Upper lobe of right lung (tissue), 1 donor: ENCODE measurements around the gene SLC6A13. TPM values are rescaled to one million over a fixed set of nuclear protein-coding genes. Genes with fewer than 3 reads are reported as not detected.
"Not testable (repeated sequence)": the region's sequence is repeated elsewhere in the genome, so short reads cannot be mapped to it uniquely, and the experiment has no call there.

Source experiments
- ATAC-seq: fragments of 200-7000 bp; cut with Tn5 transposase; one replicate; pipeline ENCODE4 v1.9.1; 2020; ENCODE audit warnings: mild to moderate bottlenecking, moderate library complexity
- DNase-seq: peaks from one replicate; pipeline ENCODE4 v3.0.0-alpha.2; 2020
- H3K27ac ChIP-seq: fragments of 200-600 bp; one replicate; pipeline ENCODE4 v1.8.0; 2022
- H3K27me3 ChIP-seq: fragments of 200-600 bp; one replicate; pipeline ENCODE4 v1.8.0; 2022; ENCODE audit warnings: mild to moderate bottlenecking
- H3K36me3 ChIP-seq: fragments of 200-600 bp; one replicate; pipeline ENCODE4 v1.8.0; 2022
- H3K4me1 ChIP-seq: fragments of 200-600 bp; one replicate; pipeline ENCODE4 v1.8.0; 2022
- H3K4me3 ChIP-seq: fragments of 200-600 bp; one replicate; pipeline ENCODE4 v1.8.0; 2022; ENCODE audit warnings: mild to moderate bottlenecking
- H3K9me3 ChIP-seq: fragments of 200-600 bp; one replicate; pipeline ENCODE4 v1.8.0; 2022
- intact Hi-C: fragments of 100-400 bp; cut with DNase I; formaldehyde crosslinking; loops from one replicate; pipeline ENCODE4 v1.11.0; 2022
- total RNA-seq: library from RNA; stranded (reverse); fragmentation: NEBNext Ultra II Directional; extraction: Animal tissue kit (Norgen Biotek cat#: 25700); gene quantifications from one replicate; pipeline ENCODE4 v1.2.1, GENCODE V29; 2021
- TF ChIP-seq, protein P1 (sequence below): fragments of 200-600 bp; IDR thresholded peaks from one replicate; pipeline ENCODE4 v1.8.0; 2022; ENCODE audit warnings: antibody characterized with exemption
- donor health status: DM: no; HTN: yes; CAD: no; lungs with severe emphysema.

The SLC6A13 gene
- total RNA-seq, 1 donor from 2014 or later = 3.9 TPM

DNA sequence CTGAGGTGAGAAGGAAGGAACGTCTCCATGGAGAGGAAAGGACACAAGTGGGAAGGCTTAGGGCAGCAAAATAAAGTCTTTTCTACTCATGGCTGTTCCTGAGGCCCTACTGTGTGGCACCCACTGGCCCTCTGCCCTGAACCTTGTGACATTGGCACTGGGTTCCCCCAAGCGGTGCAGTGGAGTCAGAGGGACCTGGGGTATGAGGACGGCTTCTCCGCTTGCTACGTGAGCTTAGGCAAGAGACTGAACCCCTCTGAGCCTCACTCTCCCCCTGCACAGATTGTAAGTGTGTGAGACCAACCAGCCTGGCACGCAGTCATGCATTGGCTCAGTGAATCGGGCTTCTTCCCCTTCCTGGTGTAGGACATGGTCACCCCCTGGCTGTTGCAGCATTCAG, 68.4 kb downstream of the SLC6A13 start:
- TF ChIP-seq, protein P1, sequence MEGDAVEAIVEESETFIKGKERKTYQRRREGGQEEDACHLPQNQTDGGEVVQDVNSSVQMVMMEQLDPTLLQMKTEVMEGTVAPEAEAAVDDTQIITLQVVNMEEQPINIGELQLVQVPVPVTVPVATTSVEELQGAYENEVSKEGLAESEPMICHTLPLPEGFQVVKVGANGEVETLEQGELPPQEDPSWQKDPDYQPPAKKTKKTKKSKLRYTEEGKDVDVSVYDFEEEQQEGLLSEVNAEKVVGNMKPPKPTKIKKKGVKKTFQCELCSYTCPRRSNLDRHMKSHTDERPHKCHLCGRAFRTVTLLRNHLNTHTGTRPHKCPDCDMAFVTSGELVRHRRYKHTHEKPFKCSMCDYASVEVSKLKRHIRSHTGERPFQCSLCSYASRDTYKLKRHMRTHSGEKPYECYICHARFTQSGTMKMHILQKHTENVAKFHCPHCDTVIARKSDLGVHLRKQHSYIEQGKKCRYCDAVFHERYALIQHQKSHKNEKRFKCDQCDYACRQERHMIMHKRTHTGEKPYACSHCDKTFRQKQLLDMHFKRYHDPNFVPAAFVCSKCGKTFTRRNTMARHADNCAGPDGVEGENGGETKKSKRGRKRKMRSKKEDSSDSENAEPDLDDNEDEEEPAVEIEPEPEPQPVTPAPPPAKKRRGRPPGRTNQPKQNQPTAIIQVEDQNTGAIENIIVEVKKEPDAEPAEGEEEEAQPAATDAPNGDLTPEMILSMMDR = no peak

DNA sequence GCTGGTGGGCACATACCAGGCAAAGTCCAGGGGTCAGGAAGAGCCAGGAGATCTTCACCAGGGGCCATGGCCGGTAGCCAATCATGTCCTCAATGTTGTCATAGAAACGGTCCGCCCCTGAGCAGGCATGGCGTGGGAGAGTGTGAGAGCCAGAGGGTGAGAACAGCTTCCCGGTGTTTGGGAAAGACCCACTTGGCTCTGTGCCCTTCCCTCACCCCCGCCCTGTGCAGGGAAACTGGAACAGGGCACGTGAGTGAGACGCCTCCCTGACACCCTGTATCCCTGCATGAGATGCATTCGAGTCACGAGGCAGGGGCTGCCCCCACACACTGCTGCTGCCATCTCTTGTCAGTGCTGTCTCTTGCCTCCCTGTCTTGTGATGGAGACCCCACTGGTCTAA, 69.4 kb downstream of the SLC6A13 start:
- ATAC-seq = no peak
- DNase-seq = no peak
- intact Hi-C loops = no loop called here
- Histone ChIP-seq H3K4me1 (peaks cover 5% of the 10 kb centered on the region), H3K27ac (no peak overlapping the region), H3K27me3 (peaks cover 12% of the 10 kb centered on the region), H3K4me3 (no peak overlapping the region), H3K9me3 (no peaks in the 10 kb centered on the region), H3K36me3 (no peaks in the 10 kb centered on the region)
- TF ChIP-seq, protein P1 = no peak

More for the DNA sequence above, 68.4 kb downstream of the SLC6A13 start:
- peaks cover 3% of the 10 kb centered on the region for H3K4me1 ChIP-seq
- no peaks in the 10 kb centered on the region for H3K36me3 ChIP-seq
- H3K27ac ChIP-seq = no peak overlapping the region
- intact Hi-C loops = no loop called here
- ATAC-seq = no peak
- no peak overlapping the region for H3K4me3 ChIP-seq
- no peak for DNase-seq
- H3K27me3 ChIP-seq = peaks cover 12% of the 10 kb centered on the region
- no peaks in the 10 kb centered on the region for H3K9me3 ChIP-seq

DNA sequence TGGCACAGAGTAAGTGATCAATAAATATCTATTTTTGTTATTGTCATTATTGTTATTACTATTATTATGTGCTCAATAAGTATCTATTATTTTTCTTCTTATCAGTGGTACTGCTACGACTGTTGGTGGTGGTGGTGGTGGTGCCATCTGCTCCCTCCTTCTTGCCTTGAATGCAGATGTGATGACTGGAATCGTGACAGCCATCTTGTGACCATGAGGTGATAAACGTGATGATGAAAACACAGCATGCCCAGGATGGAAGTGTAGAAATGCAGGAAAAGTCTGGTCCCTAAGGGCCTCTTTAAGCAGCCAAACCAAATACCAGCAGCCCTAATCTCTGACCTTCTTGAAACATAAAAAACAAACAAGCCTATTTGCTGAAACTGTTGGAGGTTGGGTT, 71.1 kb downstream of the SLC6A13 start:
- intact Hi-C loops = no loop called here
- no peak for DNase-seq
- Histone ChIP-seq H3K36me3 (no peaks in the 10 kb centered on the region), H3K27me3 (peaks cover 12% of the 10 kb centered on the region), H3K27ac (no peak overlapping the region), H3K4me3 (no peak overlapping the region), H3K4me1 (peaks cover 5% of the 10 kb centered on the region), H3K9me3 (no peaks in the 10 kb centered on the region)
- ATAC-seq = no peak
- TF ChIP-seq, protein P1 = no peak

DNA sequence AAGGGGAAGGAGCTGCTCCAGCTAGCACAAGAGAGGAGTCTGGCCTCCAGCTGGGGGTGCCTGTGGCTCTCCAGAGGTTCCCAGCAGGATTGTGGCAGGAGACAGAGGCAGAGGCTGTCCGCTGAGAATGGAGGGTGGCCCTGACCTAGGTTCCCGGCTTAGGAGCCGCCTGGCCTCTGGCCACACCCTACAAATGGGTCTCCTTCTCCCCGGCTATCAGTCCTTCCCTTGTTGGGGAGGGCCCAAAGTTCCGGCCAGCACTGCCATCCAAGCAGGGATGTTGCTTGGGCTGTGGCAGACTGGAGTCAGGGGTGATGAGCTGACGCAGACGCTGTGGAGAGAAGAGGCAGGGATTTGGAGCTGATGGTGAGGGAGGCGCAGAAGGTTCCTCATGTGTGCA, 71.8 kb downstream of the SLC6A13 start:
- Histone ChIP-seq H3K9me3 (no peaks in the 10 kb centered on the region), H3K4me1 (peaks cover 5% of the 10 kb centered on the region), H3K4me3 (no peak overlapping the region), H3K27ac (no peak overlapping the region), H3K36me3 (no peaks in the 10 kb centered on the region), H3K27me3 (peaks cover 12% of the 10 kb centered on the region)
- no peak for DNase-seq
- ATAC-seq = no peak
- TF ChIP-seq, protein P1 = no peak
- intact Hi-C loops = no loop called here

DNA sequence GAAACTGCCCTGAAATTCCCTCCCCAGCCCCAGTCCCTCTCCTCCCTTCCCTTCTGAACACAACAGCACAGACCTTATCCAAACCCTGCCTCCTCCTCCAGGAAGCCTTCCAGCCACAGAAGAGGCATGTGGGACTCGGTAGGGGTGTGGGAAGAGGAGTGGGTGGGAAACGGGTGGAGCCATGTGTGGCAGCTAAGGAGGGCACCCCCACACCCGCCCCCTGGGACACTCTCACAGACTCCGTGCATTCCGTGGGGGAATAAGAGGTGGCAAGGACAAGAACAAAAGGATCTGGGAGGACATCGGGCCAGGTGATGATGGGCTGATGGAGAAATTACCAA, 73.0 kb downstream of the SLC6A13 start:
- intact Hi-C loops = no loop called here
- TF ChIP-seq, protein P1 = no peak
- ATAC-seq (no peak), DNase-seq (no peak)
- no peaks in the 10 kb centered on the region for H3K36me3 ChIP-seq
- peaks cover 5% of the 10 kb centered on the region for H3K4me1 ChIP-seq
- no peak overlapping the region for H3K27ac ChIP-seq
- H3K9me3 ChIP-seq = no peaks in the 10 kb centered on the region
- H3K4me3 ChIP-seq = no peak overlapping the region
- peaks cover 12% of the 10 kb centered on the region for H3K27me3 ChIP-seq

DNA sequence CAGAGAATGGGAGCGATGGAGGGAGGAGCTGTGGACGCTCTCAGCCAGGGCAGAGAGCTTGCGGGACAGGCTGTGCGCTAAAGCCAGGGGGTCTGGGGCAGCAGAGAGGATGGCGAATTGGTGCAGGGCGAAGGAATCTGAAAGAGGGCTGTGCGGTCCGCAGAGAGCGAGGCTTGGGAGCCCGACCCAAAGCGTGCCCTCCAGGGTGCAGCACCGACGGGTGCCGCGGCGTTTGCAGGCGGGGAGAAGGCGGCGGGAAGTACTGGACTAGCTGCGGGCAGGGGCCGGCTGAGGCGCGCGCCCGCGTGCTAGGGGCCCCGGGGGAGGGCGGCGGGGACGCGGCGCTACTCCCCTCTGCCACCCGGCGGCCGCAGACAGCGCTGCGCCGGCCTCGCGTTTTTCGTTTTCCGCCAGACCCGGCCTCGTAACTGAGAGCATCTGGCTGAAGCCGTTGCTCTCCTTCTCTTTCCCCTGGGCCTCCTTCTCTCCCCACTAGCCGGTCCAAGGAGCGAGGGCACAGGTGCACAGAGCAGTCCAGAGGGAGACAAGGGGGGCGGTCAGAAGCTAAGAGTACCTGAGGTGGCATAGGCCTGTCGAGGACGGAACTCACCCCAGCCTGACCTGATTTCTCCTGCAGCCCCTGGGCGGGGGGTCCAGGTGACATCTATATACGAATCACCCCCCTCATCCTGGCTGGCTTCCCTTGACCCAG, 73.6 kb downstream of the SLC6A13 start:
- TF ChIP-seq, protein P1 = peak; percentile 75
- Histone ChIP-seq H3K4me1 (peaks cover 5% of the 10 kb centered on the region), H3K4me3 (peak overlapping the region; percentile 42), H3K36me3 (no peaks in the 10 kb centered on the region), H3K27ac (no peak overlapping the region), H3K9me3 (no peaks in the 10 kb centered on the region), H3K27me3 (peaks cover 9% of the 10 kb centered on the region)
- intact Hi-C loops = no loop called here
- ATAC-seq (peak; percentile 92), DNase-seq (peak; percentile 80)

DNA sequence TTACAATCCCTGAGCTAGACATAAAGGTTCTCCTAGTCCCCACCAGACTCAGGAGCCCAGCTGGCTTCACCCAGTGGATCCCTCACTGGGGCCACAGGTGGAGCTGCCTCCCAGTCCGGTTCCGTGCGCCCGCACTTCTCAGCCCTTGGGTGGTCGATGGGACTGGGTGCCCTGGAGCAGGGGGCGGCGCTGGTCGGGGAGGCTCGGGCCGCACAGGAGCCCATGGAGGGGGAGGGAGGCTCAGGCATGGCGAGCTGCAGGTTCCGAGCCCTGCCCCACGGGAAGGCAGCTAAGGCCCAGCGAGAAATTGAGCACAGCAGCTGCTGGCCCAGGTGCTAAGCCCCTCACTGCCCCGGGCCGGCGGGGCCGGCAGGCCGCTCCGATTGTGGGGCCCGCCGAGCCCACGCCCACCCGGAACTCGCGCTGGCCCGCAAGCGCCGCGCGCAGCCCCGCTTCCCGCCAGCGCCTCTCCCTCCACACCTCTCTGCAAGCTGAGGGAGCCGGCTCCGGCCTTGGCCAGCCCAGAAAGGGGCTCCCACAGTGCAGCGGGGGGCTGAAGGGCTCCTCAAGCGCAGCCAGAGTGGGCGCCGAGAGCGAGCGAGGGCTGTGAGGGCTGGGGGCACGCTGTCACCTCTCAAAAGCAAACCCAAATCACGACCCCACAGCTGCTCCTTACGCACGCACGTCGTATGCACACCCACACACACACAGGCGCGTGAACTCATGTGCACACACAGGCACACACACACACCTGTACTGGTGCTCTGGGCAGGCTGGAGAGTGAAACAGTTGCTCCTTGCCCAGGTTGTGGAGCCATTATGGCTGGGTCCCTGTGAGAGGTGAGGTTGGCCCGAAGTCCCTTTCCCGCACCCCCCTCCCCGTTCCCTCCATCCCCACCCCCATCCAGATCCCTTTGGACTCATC, 74.4 kb downstream of the SLC6A13 start:
- H3K9me3 ChIP-seq, H3K4me1 ChIP-seq, intact Hi-C loops, H3K27me3 ChIP-seq, H3K27ac ChIP-seq, H3K36me3 ChIP-seq, DNase-seq: not testable (repeated sequence)
- peak; percentile 2 for ATAC-seq
- peak overlapping the region; percentile 42 for H3K4me3 ChIP-seq
